Stimulated activated CD8-positive, alpha-beta memory T cell treated with anti-CD3 and anti-CD28 coated beads, Interleukin-7, amount 100 ng/mL, for 1 hour (primary cell): ENCODE measurements around the gene SLC51B.
"Not testable (repeated sequence)": the region's sequence is repeated elsewhere in the genome, so short reads cannot be mapped to it uniquely, and the experiment has no call there.

ENCODE experiments used
- DNase-seq, 2 donors: peaks; one replicate each; pipeline ENCODE4 v3.0.0-alpha.2; 2020; ENCODE audit warnings: low read depth in 2 of 2

Gene SLC51B

DNA sequence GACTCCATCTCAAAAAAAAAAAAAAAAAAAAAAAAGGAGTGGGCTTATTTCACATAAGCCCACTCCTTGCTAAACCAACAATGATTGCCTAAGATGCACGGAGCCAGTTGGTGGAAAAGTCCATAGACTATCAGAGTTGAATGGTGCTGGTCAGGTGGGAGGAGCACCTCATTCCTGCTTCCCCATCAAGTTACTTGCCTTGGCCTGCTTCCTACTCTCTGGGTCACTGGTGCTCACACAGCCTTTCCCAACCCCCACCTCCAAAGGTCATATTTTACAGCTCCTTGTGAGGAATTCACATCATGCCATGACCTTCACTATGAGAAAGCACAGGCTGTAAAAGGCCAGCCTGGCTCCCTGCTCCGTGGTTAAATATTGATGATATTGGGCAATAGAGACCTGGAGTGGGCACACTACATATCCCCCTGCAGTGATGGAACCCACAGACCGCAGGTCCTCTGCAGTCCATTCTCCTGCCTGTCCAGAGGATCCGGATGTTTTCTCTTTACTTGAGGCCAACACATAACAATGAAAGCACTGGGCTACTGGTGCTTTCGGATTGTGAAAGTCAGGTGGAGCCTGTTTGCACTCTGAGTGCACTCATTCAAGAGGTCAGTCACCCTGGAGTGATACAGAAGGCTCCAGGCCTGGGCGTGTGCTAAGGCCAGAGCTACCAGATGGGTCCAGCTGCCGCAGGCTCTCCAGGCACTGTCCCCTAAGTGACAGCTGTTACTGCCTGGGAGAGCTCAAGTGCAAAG, at the start of gene SLC51B:
Gene SLC51B (plus strand): TSS at position 664 of the 758 bp plus-strand sequence. CDS start 4,618 bp downstream, outside the sequence.
- DNase-seq, result no peak

DNA sequence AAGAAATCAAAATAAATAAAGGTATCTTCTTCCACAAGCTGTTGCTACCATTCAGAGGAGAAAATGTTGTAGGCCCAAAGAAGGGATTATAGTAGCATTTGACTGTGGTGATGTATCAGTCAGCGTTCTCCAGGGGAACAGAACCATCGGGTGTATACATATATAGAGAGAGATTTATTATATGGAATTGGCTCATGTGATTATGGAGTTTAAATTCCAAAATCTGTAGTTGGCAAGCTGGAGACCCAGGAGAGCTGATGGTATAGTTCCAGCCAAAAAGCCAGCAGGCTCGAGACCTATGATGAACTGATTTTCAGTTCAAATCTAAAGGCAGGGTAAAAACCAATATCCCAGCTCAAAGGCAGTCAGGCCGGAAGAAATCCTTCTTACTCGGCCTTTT, 48.1 kb upstream of the SLC51B start:
- no peak for DNase-seq

DNA sequence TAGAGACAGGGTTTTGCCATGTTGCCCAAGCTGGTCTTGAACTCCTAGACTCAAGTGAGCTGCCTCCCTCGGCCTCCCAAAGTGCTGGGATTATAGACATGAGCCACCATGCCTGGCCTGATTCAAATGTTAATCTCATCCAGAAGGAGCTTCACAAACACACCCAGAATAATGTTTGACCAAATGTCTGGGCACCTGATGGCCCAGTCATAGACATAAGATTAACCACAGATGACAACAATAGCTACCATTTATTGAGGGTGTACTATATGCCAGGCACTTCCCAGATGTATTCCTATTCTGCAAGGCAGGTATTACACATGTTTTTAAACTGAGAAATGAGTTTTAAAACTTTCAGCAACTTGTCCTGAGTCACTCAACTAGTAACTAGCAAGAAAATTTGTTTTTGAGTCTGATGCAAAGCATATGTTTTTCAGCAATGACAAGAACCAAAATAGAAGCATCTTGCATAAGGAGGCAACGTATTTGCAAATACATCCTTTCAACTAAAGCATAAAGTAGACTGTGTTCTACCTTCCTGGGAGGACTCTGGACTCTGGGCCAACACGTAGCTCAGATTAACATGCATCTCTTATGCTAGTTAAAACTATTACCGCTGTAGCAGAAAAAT, 47.3 kb upstream of the SLC51B start:
- DNase-seq, result no peak

DNA sequence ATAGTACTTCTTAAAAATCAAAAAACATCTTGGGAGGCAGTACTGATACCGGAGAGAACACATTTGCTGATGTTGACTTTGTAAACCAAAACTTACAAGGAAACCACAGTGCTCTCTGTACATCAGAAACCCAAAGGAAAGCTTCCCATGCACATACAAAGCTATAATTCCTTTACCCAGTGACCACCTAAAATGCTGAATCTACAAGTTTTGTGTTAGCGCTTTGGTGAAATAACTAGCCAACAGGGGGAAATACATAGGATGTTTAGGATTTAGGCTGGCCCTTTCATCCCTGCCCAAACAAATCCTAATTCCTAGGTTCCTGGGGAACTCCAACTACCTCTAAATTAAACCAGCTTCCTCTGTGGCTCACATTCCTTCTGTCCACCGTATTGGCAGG, 40.2 kb upstream of the SLC51B start:
- DNase-seq, result no peak

DNA sequence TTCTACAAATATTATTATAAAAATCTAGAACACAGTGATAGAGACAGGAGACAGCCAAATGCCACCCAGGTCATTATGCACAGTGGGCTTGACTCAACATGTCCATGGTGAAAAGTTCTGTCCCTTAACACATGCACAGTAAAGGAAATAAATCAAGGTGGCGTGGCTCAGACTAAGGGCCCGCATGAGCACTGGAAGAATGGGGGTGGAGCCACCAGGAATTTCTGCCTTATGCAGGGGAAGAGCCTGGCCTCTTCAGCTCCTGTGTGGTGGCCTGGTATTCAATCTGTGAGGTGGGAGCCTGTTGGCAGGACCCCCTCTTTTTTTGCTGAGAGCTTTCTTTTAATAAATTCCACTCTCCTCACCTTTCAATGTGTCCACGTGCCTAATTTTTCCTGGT, 38.3 kb upstream of the SLC51B start:
- DNase-seq, result no peak

DNA sequence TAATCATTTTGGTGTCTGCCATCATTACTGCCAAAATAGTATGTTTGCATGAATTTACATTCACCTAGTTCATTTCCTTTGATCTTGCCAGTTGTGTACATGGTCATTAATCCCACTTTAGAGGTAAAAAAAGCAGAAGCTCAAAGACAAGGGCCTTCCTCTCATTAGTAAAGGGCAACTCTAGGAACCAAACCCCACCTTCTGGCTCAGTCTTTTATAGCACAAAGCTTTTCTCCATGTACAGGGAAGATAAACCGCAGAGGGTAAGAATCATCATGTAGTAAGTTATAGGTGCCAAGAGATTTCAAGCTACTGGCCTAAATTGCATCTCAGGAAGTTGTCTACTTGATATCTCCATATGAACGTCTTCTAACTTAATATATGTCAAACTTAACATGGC, 36.2 kb upstream of the SLC51B start:
- DNase-seq, result no peak

GRCh38 chr15:65011198-65011597, 34.0 kb upstream of the SLC51B start:
- DNase-seq, result not testable (repeated sequence)

GRCh38 chr15:65020419-65020818, 24.8 kb upstream of the SLC51B start:
- no peak for DNase-seq

- DNase-seq, result no peak
Measured at GRCh38 chr15:65021488-65021887, 23.7 kb upstream of the SLC51B start.

GRCh38 chr15:65026756-65027155, 18.4 kb upstream of the SLC51B start:
- DNase-seq, result no peak

- DNase-seq, result no peak
Measured at GRCh38 chr15:65027593-65027992, 17.6 kb upstream of the SLC51B start.

DNA sequence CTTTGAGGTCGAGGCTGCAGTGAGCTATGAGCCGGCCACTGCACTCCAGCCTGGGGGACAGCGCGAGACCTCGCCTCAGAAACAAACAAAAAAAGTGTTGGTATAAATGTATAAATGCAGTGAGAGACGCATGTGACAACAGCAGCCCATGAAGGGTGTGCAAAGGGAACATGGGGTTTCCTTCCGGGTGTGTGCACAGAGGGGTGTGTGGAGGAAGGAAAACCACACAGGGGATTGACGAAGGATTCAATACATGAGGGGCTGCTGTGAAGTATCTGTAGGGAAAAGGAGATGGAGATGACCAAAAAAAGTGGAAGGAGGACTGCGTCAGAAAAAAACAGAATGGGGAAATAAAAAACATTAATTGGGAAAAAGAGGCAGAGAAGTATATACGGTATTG, 16.8 kb upstream of the SLC51B start:
- no peak for DNase-seq

DNA sequence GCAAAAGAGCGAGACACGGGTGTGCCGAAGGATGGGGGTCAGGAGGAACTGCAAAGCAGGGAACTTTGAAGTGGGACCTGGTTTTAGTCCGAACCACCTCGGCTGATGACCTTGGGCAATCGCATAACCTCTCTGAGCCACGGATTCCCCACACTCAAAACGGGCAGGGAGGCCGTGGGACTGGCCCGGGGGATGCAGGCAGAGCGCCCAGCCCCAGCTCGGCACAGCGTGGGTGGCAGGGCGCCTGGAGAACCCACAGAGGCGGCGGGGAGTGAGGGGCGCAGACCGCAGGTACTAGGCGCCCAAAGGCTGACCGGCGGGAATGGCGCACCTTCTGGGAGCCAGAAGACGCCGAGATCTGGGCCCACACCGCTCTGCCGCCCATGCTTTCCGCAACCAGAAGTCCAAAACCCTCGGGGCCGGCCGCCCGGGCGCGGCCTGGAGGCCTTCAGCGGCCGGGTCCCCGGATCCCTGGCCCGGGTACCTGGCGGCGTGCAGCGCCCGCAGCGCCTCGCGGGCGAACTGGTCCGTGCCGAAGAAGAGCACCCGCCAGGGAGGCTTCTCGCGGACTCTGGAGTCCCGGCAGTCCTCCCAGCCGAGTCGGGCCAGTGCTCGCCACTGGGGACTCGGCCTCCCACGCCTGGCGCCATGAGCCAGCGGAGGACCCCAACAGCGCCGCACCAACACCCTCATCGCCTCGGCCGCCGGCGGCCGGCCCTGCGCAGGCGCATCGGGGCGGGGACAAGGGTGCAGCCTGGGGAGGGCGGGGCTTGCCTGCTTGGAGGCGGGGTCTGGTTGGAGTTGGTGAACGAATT, 16.1 kb upstream of the SLC51B start, which contains the start of gene MTFMT:
Gene MTFMT (minus strand): TSS at position 719 of the 815 bp plus-strand sequence. CDS start 26 bp downstream, at position 693.
- DNase-seq, result peak; percentile 87 to 92

GRCh38 chr15:65029736-65030208, 15.4 kb upstream of the SLC51B start:
- no peak for DNase-seq

DNA sequence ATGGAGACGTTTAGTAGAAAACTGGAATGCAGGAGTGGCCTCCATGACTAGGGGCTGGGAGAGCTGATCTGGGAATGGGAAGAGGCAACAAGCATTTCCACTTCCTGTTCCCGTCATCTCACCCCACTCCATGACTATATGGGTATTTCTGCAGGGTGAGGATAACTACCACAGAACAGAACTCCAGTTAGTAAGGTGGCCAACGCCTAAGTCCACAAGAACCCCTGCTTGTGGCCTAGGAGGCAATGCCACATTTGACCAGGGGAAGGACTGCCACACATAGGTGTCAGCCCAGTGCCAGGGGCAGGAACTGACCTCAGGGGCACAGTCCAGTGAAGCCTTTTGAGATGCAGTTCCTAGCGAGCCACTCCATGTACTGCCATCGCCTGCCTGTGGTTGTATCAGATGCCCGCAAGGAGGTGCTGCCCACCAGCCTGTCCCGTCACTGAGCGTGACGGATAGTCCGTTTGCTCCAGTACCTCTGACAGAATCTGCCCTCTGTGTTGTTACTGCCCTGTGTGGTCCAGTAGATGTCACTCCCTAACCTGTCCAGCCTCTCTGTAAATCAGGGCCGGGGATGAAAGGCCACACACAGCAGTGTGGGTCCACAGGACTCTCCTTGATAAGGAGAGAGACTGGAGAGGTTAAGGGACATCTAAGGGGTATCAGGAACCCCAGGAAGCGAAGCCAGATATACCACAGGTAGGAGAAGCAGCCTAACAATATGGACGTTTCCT, 12.2 kb upstream of the SLC51B start:
- no peak for DNase-seq

GRCh38 chr15:65033659-65034269, 11.4 kb upstream of the SLC51B start:
- no peak for DNase-seq

DNA sequence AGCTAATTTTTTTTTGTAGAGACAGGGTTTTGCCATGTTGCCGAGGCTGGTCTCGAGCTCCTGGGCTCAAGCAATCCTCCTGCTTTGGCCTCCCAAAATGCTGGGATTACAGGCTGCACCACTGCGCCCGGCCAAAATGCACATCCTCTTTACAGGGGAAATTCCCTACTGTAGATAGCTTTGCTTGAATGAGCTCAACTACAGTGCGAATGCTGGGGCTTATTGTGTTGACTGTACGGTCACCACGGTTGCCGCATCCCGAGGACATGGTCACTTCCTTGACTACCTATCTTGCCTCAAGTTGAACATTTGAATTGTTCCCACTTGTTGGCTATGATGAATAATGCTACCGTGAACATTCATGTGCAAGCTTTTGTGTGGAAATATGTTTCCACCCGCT, 10.5 kb upstream of the SLC51B start:
- DNase-seq, result no peak

DNA sequence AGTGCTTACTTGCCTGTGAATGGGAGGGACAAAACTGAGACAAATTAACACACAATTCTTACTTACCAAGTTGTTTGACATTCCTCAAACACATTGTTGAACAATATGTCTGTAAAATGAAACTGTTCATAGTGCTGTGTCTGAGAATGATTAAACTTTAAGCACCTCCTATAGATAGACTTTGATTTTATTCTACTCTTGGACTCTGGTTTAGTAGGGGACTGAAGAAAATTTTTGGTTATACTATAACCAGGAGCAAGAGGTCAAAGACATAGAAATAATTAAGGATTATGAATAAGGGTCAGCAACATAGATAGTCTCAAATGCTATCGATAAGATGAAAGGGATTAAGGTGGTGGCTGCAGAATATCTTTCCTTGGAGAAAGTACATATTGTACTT, 7.9 kb upstream of the SLC51B start:
- DNase-seq, result no peak

DNA sequence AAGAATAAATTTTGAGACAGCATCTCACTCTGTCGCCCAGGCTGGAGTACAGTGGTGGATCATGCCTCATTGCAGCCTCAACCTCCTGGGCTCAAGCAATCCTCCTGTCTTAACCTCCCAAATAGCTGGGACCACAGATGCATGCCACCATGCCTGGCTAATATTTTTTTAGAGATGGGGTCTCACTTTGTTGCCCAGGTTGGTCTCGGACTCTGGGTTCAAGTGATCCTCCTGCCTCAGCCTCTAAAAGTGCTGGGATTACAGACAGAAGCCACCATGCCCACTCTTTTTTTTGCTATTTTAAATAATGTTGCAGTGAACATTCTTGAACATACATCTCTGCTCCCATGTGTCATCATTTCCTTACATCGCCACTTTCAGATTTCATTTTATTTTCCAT, 6.8 kb upstream of the SLC51B start:
- DNase-seq, result no peak

DNA sequence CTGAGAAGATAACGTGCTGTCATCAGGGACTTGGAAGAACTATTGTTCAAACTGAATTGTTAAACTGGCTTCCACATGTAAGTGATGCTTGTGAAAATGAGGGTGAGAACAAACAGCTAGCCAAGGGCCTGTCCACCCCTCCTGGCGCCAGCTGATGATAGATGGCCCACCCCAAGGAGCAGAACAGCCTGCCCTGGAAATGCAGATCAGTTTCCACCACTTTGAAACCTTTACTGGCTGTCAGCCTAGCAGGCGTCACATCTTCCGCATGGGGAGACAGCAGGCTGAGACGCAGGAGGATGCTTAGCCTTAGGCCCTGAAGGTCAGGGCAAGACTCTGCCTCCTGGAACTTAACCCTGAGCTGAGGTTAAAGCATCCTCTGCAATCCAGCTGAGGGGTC, 6.4 kb upstream of the SLC51B start:
- no peak for DNase-seq

- no peak for DNase-seq
Measured at GRCh38 chr15:65040461-65040860, 4.7 kb upstream of the SLC51B start.
